DND-41 (cell line): Measurements from ENCODE around the gene RFK.

Experiments used
- CTCF ChIP-seq: IDR thresholded peaks from 2 replicates; pipeline ENCODE4 v1.5.1; 2012; ENCODE audit warnings: borderline replicate concordance, low read length, moderate library complexity, mild to moderate bottlenecking; ENCODE audit not compliant: poor library complexity, severe bottlenecking; ENCODE audit errors: extremely low read depth
- EZH2 ChIP-seq: IDR thresholded peaks from 3 replicates; pipeline ENCODE4 v1.6.1; 2012; ENCODE audit warnings: borderline replicate concordance, low read depth, mild to moderate bottlenecking, moderate library complexity, low read length, inconsistent platforms; ENCODE audit not compliant: severe bottlenecking

GRCh38 chr9:76425677-76426453, 31.6 kb upstream of the RFK start:
- TF ChIP-seq CTCF (no peak), EZH2 (no peak)
